K562 (cell line): Measurements from ENCODE around the gene SLMAP. TPM values are rescaled to one million over a fixed set of nuclear protein-coding genes. Genes with fewer than 3 reads are reported as not detected.

Experiments used
- CC2D1A ChIP-seq: fragments of 450-650 bp; IDR thresholded peaks from 2 replicates; pipeline ENCODE4 v1.6.1; 2017; ENCODE audit warnings: mild to moderate bottlenecking
- GABPA ChIP-seq: fragments of 200-800 bp; sonication (Bioruptor generic); conservative IDR thresholded peaks from 2 replicates; pipeline ENCODE4 v1.6.1; 2016; ENCODE audit warnings: low read depth, missing genetic modification characterization, missing compliant biosample characterization
- HDAC6 ChIP-seq: IDR thresholded peaks from 2 replicates; pipeline ENCODE4 v1.6.1; 2012; ENCODE audit warnings: low read depth, mild to moderate bottlenecking, control low read depth, inconsistent platforms, low read length, moderate library complexity
- NFXL1 ChIP-seq: fragments of 450-650 bp; formaldehyde crosslinking; IDR thresholded peaks from 2 replicates; pipeline ENCODE4 v1.4.0; 2021; ENCODE audit warnings: mild to moderate bottlenecking
- PHF20 ChIP-seq: fragments of 450-650 bp; IDR thresholded peaks from 2 replicates; pipeline ENCODE4 v1.6.1; 2018; ENCODE audit not compliant: partially characterized antibody
- TAL1 ChIP-seq: fragments of 450-650 bp; IDR thresholded peaks from 2 replicates; pipeline ENCODE4 v1.6.1; 2016; ENCODE audit warnings: mild to moderate bottlenecking
- ZNF696 ChIP-seq: fragments of 250-450 bp; sonication (Bioruptor Pico); conservative IDR thresholded peaks from 2 replicates; pipeline ENCODE4 v1.4.0; 2020; ENCODE audit warnings: mild to moderate bottlenecking, moderate library complexity
- ZNF766 ChIP-seq: fragments of 200-800 bp; sonication (Bioruptor generic); conservative IDR thresholded peaks from 2 replicates; pipeline ENCODE4 v1.6.1; 2016; ENCODE audit warnings: missing genetic modification characterization, missing compliant biosample characterization
- polyA plus RNA-seq, 8 experiments: library from polyadenylated mRNA; depleted of rRNA in 4 of 8; stranded (reverse) in 5 of 8; unstranded in 3 of 8; fragments of >200 nt; fragmentation: Nextera tagmentation in 2 of 8; fragmentation: Illumina TruSeq in 1 of 8; extraction: Ambion mirVana in 2 of 8; extraction: Trizol in 1 of 8; gene quantifications; 2 replicates each; pipeline versions ENCODE4 v1.2.1 to v1.2.3, GENCODE V29; 2011 to 2014; ENCODE audit warnings: inconsistent platforms in 1 of 8, missing spikeins in 1 of 8
- total RNA-seq, 7 experiments: library from RNA; depleted of rRNA in 6 of 7; stranded (reverse); fragments of >200 nt in 6 of 7; fragmentation: Illumina TruSeq in 2 of 7; extraction: Trizol in 2 of 7; gene quantifications; 2 replicates each; pipeline versions ENCODE4 v1.2.1 to v1.2.3, GENCODE V29; 2011 to 2021; ENCODE audit warnings: low replicate concordance in 1 of 7
- TF ChIP-seq, protein P1 (sequence below): sonication (generic); formaldehyde crosslinking; IDR thresholded peaks from 2 replicates; pipeline ENCODE4 v1.8.0; 2023; ENCODE audit warnings: mild to moderate bottlenecking, missing genetic modification reagents
- TF ChIP-seq, protein P2 (sequence below): fragments of 450-650 bp; formaldehyde crosslinking; conservative IDR thresholded peaks from 2 replicates; pipeline ENCODE4 v1.4.0; 2022; ENCODE audit warnings: mild to moderate bottlenecking, missing genetic modification characterization
- TF ChIP-seq, protein P3 (sequence below): fragments of 250-450 bp; sonication (Bioruptor Pico); IDR thresholded peaks from 2 replicates; pipeline ENCODE4 v1.8.0; 2021; ENCODE audit warnings: mild to moderate bottlenecking, moderate library complexity
- TF ChIP-seq, protein P4 (sequence below): sonication (generic); formaldehyde crosslinking; IDR thresholded peaks from 2 replicates; pipeline ENCODE4 v1.8.0; 2022; ENCODE audit warnings: mild to moderate bottlenecking, missing genetic modification reagents, borderline replicate concordance
- TF ChIP-seq, protein P5 (sequence below): sonication (generic); formaldehyde crosslinking; IDR thresholded peaks from 2 replicates; pipeline ENCODE4 v1.8.0; 2023; ENCODE audit warnings: missing genetic modification reagents, mild to moderate bottlenecking, borderline replicate concordance

SLMAP gene
- total and polyA plus RNA-seq, 9 of the 15 experiments (the other 6 are each of a cell fraction or from before 2014, with no cell fraction given), result 12.1 to 50.7 (median 28.3) TPM

DNA sequence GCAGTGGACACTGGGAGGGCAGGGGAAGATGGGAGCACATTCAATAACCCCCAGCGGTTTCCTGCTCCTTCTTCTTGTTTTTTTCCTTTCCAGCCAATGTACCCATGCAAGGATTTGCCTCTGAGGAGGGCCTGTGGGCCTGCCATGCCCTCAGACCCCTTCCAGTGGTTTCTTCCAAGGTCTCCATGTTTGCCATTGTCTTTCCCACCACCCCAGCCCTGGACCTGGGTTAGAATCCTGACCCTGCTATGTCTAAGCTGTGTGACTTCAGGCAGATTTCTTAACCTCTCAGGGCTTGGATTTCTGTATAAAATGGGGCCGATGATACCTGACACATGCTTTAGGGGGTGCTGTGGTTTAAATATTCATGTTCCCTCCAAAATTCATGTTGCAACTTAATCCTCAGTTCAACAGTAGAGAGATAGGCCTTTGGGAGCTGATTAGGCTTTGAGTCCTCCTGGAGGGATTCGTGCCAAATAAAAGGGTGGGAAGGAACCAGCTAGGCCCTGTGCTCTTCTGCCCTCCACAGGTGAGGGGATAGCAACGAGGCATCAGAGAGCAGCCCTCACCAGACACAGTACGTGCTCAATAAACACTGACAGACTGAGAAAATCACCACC lies 205.8 kb downstream of the SLMAP start (continued):
- TF ChIP-seq PHF20 (no peak), TAL1 (no peak), ZNF696 (CRISPR knock-in tag) (no peak), ZNF766 (CRISPR knock-in tag) (no peak), HDAC6 (no peak), NFXL1 (CRISPR knock-in tag) (no peak), CC2D1A (peak; percentile 47; the same call in 1 of the 2 replicates), GABPA (tag) (no peak)
- TF ChIP-seq, protein P1, sequence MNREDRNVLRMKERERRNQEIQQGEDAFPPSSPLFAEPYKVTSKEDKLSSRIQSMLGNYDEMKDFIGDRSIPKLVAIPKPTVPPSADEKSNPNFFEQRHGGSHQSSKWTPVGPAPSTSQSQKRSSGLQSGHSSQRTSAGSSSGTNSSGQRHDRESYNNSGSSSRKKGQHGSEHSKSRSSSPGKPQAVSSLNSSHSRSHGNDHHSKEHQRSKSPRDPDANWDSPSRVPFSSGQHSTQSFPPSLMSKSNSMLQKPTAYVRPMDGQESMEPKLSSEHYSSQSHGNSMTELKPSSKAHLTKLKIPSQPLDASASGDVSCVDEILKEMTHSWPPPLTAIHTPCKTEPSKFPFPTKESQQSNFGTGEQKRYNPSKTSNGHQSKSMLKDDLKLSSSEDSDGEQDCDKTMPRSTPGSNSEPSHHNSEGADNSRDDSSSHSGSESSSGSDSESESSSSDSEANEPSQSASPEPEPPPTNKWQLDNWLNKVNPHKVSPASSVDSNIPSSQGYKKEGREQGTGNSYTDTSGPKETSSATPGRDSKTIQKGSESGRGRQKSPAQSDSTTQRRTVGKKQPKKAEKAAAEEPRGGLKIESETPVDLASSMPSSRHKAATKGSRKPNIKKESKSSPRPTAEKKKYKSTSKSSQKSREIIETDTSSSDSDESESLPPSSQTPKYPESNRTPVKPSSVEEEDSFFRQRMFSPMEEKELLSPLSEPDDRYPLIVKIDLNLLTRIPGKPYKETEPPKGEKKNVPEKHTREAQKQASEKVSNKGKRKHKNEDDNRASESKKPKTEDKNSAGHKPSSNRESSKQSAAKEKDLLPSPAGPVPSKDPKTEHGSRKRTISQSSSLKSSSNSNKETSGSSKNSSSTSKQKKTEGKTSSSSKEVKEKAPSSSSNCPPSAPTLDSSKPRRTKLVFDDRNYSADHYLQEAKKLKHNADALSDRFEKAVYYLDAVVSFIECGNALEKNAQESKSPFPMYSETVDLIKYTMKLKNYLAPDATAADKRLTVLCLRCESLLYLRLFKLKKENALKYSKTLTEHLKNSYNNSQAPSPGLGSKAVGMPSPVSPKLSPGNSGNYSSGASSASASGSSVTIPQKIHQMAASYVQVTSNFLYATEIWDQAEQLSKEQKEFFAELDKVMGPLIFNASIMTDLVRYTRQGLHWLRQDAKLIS (CRISPR knock-in tag), result no peak
- TF ChIP-seq, protein P2, sequence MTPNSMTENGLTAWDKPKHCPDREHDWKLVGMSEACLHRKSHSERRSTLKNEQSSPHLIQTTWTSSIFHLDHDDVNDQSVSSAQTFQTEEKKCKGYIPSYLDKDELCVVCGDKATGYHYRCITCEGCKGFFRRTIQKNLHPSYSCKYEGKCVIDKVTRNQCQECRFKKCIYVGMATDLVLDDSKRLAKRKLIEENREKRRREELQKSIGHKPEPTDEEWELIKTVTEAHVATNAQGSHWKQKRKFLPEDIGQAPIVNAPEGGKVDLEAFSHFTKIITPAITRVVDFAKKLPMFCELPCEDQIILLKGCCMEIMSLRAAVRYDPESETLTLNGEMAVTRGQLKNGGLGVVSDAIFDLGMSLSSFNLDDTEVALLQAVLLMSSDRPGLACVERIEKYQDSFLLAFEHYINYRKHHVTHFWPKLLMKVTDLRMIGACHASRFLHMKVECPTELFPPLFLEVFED, result no peak
- TF ChIP-seq, protein P3, sequence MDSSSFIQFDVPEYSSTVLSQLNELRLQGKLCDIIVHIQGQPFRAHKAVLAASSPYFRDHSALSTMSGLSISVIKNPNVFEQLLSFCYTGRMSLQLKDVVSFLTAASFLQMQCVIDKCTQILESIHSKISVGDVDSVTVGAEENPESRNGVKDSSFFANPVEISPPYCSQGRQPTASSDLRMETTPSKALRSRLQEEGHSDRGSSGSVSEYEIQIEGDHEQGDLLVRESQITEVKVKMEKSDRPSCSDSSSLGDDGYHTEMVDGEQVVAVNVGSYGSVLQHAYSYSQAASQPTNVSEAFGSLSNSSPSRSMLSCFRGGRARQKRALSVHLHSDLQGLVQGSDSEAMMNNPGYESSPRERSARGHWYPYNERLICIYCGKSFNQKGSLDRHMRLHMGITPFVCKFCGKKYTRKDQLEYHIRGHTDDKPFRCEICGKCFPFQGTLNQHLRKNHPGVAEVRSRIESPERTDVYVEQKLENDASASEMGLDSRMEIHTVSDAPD (CRISPR knock-in tag), result no peak
- TF ChIP-seq, protein P4, sequence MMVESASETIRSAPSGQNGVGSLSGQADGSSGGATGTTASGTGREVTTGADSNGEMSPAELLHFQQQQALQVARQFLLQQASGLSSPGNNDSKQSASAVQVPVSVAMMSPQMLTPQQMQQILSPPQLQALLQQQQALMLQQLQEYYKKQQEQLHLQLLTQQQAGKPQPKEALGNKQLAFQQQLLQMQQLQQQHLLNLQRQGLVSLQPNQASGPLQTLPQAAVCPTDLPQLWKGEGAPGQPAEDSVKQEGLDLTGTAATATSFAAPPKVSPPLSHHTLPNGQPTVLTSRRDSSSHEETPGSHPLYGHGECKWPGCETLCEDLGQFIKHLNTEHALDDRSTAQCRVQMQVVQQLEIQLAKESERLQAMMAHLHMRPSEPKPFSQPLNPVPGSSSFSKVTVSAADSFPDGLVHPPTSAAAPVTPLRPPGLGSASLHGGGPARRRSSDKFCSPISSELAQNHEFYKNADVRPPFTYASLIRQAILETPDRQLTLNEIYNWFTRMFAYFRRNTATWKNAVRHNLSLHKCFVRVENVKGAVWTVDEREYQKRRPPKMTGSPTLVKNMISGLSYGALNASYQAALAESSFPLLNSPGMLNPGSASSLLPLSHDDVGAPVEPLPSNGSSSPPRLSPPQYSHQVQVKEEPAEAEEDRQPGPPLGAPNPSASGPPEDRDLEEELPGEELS (CRISPR knock-in tag), result no peak
- TF ChIP-seq, protein P5, sequence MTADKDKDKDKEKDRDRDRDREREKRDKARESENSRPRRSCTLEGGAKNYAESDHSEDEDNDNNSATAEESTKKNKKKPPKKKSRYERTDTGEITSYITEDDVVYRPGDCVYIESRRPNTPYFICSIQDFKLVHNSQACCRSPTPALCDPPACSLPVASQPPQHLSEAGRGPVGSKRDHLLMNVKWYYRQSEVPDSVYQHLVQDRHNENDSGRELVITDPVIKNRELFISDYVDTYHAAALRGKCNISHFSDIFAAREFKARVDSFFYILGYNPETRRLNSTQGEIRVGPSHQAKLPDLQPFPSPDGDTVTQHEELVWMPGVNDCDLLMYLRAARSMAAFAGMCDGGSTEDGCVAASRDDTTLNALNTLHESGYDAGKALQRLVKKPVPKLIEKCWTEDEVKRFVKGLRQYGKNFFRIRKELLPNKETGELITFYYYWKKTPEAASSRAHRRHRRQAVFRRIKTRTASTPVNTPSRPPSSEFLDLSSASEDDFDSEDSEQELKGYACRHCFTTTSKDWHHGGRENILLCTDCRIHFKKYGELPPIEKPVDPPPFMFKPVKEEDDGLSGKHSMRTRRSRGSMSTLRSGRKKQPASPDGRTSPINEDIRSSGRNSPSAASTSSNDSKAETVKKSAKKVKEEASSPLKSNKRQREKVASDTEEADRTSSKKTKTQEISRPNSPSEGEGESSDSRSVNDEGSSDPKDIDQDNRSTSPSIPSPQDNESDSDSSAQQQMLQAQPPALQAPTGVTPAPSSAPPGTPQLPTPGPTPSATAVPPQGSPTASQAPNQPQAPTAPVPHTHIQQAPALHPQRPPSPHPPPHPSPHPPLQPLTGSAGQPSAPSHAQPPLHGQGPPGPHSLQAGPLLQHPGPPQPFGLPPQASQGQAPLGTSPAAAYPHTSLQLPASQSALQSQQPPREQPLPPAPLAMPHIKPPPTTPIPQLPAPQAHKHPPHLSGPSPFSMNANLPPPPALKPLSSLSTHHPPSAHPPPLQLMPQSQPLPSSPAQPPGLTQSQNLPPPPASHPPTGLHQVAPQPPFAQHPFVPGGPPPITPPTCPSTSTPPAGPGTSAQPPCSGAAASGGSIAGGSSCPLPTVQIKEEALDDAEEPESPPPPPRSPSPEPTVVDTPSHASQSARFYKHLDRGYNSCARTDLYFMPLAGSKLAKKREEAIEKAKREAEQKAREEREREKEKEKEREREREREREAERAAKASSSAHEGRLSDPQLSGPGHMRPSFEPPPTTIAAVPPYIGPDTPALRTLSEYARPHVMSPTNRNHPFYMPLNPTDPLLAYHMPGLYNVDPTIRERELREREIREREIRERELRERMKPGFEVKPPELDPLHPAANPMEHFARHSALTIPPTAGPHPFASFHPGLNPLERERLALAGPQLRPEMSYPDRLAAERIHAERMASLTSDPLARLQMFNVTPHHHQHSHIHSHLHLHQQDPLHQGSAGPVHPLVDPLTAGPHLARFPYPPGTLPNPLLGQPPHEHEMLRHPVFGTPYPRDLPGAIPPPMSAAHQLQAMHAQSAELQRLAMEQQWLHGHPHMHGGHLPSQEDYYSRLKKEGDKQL (CRISPR knock-in tag), result no peak
